ENCODE measurements around the gene PEX1. TPM values are rescaled to one million over a fixed set of nuclear protein-coding genes. Genes with fewer than 3 reads are reported as not detected.
A peak's percentile ranks its signal among the peaks of the same experiment; 100 is the strongest.

Gene PEX1
- total and polyA plus RNA-seq, 9 of the 15 experiments (the other 6 are each of a cell fraction or from before 2014, with no cell fraction given): 9.4 to 32.2 (median 19.9) TPM

DNA sequence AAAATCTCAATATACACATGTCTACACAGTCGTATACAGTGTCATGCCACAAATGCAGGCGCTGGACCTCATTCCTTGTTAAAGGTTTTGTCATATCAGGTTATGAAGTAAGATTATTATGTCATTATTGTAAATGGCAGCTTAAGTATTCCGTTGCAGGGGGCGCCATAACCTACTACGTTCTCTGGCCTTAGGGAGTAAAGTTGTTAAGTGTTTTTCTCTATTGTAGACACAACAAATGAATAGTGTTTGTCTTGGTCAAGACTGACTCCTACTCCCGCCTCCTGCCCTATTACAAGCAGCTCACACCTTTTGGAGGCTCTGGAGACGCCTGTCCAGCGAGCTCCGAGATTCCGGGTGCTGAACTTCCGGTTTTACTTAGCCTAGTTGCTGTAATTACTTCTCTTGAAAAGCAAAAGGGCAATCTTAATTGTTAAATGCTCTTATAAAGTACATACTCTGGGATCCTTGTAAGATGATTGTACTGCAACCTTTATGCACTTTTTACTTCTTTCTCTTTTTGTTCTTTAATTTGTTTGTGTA lies 80.0 kb downstream of the PEX1 start (continued):
- no peak for TF ChIP-seq ID3 (CRISPR knock-in tag; IDR thresholded peaks at IDR 0.05)
- no peak for TF ChIP-seq ID3 (tag; IDR thresholded peaks at IDR 0.05)
- TF ChIP-seq ZNF282 (CRISPR knock-in tag; IDR thresholded peaks at IDR 0.05): no peak
- TF ChIP-seq, protein P1, sequence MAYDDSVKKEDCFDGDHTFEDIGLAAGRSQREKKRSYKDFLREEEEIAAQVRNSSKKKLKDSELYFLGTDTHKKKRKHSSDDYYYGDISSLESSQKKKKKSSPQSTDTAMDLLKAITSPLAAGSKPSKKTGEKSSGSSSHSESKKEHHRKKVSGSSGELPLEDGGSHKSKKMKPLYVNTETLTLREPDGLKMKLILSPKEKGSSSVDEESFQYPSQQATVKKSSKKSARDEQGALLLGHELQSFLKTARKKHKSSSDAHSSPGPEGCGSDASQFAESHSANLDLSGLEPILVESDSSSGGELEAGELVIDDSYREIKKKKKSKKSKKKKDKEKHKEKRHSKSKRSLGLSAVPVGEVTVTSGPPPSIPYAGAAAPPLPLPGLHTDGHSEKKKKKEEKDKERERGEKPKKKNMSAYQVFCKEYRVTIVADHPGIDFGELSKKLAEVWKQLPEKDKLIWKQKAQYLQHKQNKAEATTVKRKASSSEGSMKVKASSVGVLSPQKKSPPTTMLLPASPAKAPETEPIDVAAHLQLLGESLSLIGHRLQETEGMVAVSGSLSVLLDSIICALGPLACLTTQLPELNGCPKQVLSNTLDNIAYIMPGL (CRISPR knock-in tag; IDR thresholded peaks at IDR 0.05): no peak
- TF ChIP-seq, protein P2, sequence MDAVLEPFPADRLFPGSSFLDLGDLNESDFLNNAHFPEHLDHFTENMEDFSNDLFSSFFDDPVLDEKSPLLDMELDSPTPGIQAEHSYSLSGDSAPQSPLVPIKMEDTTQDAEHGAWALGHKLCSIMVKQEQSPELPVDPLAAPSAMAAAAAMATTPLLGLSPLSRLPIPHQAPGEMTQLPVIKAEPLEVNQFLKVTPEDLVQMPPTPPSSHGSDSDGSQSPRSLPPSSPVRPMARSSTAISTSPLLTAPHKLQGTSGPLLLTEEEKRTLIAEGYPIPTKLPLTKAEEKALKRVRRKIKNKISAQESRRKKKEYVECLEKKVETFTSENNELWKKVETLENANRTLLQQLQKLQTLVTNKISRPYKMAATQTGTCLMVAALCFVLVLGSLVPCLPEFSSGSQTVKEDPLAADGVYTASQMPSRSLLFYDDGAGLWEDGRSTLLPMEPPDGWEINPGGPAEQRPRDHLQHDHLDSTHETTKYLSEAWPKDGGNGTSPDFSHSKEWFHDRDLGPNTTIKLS (IDR thresholded peaks at IDR 0.05; ENCODE audit: borderline replicate concordance, low read depth): no peak
- no peak for TF ChIP-seq RBM15 (IDR thresholded peaks at IDR 0.05; ENCODE audit: insufficient read depth, low read length)
- TF ChIP-seq RBM39 (optimal IDR thresholded peaks at IDR 0.05; ENCODE audit: low read depth, low read length): no peak
- no peak for TF ChIP-seq THAP7 (CRISPR knock-in tag; IDR thresholded peaks at IDR 0.05)
- TF ChIP-seq CREBBP (IDR thresholded peaks at IDR 0.05; ENCODE audit: low read depth, low read length): no peak
- no peak for TF ChIP-seq RBM25 (IDR thresholded peaks at IDR 0.05; ENCODE audit: low read depth, low read length, severe bottlenecking)
- TF ChIP-seq TCF7 (IDR thresholded peaks at IDR 0.05; ENCODE audit: borderline replicate concordance): no peak
- TF ChIP-seq ZBTB1 (CRISPR knock-in tag; IDR thresholded peaks at IDR 0.05; ENCODE audit: borderline replicate concordance, low read depth): no peak
- no peak for TF ChIP-seq ARHGAP35 (IDR thresholded peaks at IDR 0.05; ENCODE audit: partially characterized antibody)
- no peak for TF ChIP-seq SMARCA5 (IDR thresholded peaks at IDR 0.05)
- no peak for TF ChIP-seq WHSC1 (IDR thresholded peaks at IDR 0.05; ENCODE audit: low read length)
- TF ChIP-seq, protein P3, sequence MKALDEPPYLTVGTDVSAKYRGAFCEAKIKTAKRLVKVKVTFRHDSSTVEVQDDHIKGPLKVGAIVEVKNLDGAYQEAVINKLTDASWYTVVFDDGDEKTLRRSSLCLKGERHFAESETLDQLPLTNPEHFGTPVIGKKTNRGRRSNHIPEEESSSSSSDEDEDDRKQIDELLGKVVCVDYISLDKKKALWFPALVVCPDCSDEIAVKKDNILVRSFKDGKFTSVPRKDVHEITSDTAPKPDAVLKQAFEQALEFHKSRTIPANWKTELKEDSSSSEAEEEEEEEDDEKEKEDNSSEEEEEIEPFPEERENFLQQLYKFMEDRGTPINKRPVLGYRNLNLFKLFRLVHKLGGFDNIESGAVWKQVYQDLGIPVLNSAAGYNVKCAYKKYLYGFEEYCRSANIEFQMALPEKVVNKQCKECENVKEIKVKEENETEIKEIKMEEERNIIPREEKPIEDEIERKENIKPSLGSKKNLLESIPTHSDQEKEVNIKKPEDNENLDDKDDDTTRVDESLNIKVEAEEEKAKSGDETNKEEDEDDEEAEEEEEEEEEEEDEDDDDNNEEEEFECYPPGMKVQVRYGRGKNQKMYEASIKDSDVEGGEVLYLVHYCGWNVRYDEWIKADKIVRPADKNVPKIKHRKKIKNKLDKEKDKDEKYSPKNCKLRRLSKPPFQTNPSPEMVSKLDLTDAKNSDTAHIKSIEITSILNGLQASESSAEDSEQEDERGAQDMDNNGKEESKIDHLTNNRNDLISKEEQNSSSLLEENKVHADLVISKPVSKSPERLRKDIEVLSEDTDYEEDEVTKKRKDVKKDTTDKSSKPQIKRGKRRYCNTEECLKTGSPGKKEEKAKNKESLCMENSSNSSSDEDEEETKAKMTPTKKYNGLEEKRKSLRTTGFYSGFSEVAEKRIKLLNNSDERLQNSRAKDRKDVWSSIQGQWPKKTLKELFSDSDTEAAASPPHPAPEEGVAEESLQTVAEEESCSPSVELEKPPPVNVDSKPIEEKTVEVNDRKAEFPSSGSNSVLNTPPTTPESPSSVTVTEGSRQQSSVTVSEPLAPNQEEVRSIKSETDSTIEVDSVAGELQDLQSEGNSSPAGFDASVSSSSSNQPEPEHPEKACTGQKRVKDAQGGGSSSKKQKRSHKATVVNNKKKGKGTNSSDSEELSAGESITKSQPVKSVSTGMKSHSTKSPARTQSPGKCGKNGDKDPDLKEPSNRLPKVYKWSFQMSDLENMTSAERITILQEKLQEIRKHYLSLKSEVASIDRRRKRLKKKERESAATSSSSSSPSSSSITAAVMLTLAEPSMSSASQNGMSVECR (CRISPR knock-in tag; IDR thresholded peaks at IDR 0.05): no peak
- peak; percentile 49 for TF ChIP-seq NCOR1 (IDR thresholded peaks at IDR 0.05)
- TF ChIP-seq ZNF717 (CRISPR knock-in tag; IDR thresholded peaks at IDR 0.05): no peak
- no peak; the same call in 1 of the 2 replicates for TF ChIP-seq HCFC1 (IDR thresholded peaks at IDR 0.05; ENCODE audit: low read depth, low read length)
- TF ChIP-seq NFXL1 (CRISPR knock-in tag; IDR thresholded peaks at IDR 0.05): no peak
- TF ChIP-seq TEAD1 (CRISPR knock-in tag; IDR thresholded peaks at IDR 0.05): no peak

All from K562 (cell line).